IPS-NIHi7 (cell line): ENCODE measurements around the gene ACSM2B.
"Not testable (repeated sequence)": the region's sequence is repeated elsewhere in the genome, so short reads cannot be mapped to it uniquely, and the experiment has no call there.

Experiments
- DNase-seq: peaks from one replicate; pipeline ENCODE4 v3.0.0; 2012; ENCODE audit warnings: mixed read lengths; ENCODE audit errors: extremely low spot score

ACSM2B gene

GRCh38 chr16:20576145-20576544, at the start of gene ACSM2B:
ACSM2B (minus strand) TSS chr16:20576367; CDS start chr16:20564845, 11,522 bp downstream.
- not testable (repeated sequence) for DNase-seq

- no peak for DNase-seq
Observed at GRCh38 chr16:20624882-20625807, 49.0 kb upstream of the ACSM2B start.

- no peak for DNase-seq
Observed at GRCh38 chr16:20624205-20624604, 48.0 kb upstream of the ACSM2B start.

GRCh38 chr16:20622498-20622870, 46.3 kb upstream of the ACSM2B start:
- no peak for DNase-seq

GRCh38 chr16:20621406-20621805, 45.2 kb upstream of the ACSM2B start:
- no peak for DNase-seq

- DNase-seq, result no peak
Observed at GRCh38 chr16:20620770-20621169, 44.6 kb upstream of the ACSM2B start.

- no peak for DNase-seq
Observed at GRCh38 chr16:20620003-20620402, 43.8 kb upstream of the ACSM2B start.

GRCh38 chr16:20617271-20617670, 41.1 kb upstream of the ACSM2B start:
- DNase-seq, result no peak

GRCh38 chr16:20614186-20615141, 38.3 kb upstream of the ACSM2B start:
- DNase-seq, result no peak

- DNase-seq, result no peak
Observed at GRCh38 chr16:20613481-20614185, 37.5 kb upstream of the ACSM2B start.

- no peak for DNase-seq
Observed at GRCh38 chr16:20612551-20613480, 36.6 kb upstream of the ACSM2B start.

GRCh38 chr16:20611975-20612481, 35.9 kb upstream of the ACSM2B start:
- no peak for DNase-seq

- no peak for DNase-seq
Observed at GRCh38 chr16:20611350-20611902, 35.3 kb upstream of the ACSM2B start.

- no peak for DNase-seq
Observed at GRCh38 chr16:20610892-20611349, 34.8 kb upstream of the ACSM2B start.

GRCh38 chr16:20610211-20610891, 34.2 kb upstream of the ACSM2B start:
- DNase-seq, result no peak

- DNase-seq, result not testable (repeated sequence)
Observed at GRCh38 chr16:20602205-20602604, 26.0 kb upstream of the ACSM2B start.

GRCh38 chr16:20599475-20599874, 23.3 kb upstream of the ACSM2B start:
- not testable (repeated sequence) for DNase-seq

- no peak for DNase-seq
Observed at GRCh38 chr16:20598832-20599469, 22.8 kb upstream of the ACSM2B start.

- not testable (repeated sequence) for DNase-seq
Observed at GRCh38 chr16:20595694-20596093, 19.5 kb upstream of the ACSM2B start.
